Parathyroid adenoma (tissue), 2 donors: ENCODE results near the gene PLA2G4A.

Experiments used
- H2AFZ ChIP-seq: fragments of 300-600 bp; sonication (generic); one replicate; pipeline ENCODE4 v1.7.0; 2017; ENCODE audit warnings: antibody characterized with exemption, mild to moderate bottlenecking
- H3K27ac ChIP-seq: fragments of 300-600 bp; sonication (generic); one replicate; pipeline ENCODE4 v1.7.0; 2017
- H3K27me3 ChIP-seq: fragments of 300-600 bp; sonication (generic); one replicate; pipeline ENCODE4 v1.7.0; 2017; ENCODE audit warnings: low read length; ENCODE audit not compliant: control insufficient read depth, insufficient read depth
- H3K36me3 ChIP-seq: fragments of 300-600 bp; sonication (generic); one replicate; pipeline ENCODE4 v1.7.0; 2017; ENCODE audit warnings: low read length; ENCODE audit not compliant: control insufficient read depth, insufficient read depth
- H3K4me1 ChIP-seq: fragments of 300-600 bp; sonication (generic); one replicate; pipeline ENCODE4 v1.7.0; 2017; ENCODE audit warnings: control low read depth
- H3K4me2 ChIP-seq: fragments of 300-600 bp; sonication (generic); one replicate; pipeline ENCODE4 v1.7.0; 2017; ENCODE audit warnings: low read length
- H3K4me3 ChIP-seq: fragments of 300-600 bp; sonication (generic); one replicate; pipeline ENCODE4 v1.7.0; 2017; ENCODE audit warnings: low read depth, low read length
- H3K79me2 ChIP-seq: fragments of 300-600 bp; sonication (generic); one replicate; pipeline ENCODE4 v1.7.0; 2017; ENCODE audit warnings: control low read depth
- H3K9ac ChIP-seq: fragments of 300-600 bp; sonication (generic); one replicate; pipeline ENCODE4 v1.7.0; 2017; ENCODE audit warnings: mild to moderate bottlenecking
- H3K9me3 ChIP-seq: fragments of 300-600 bp; sonication (generic); one replicate; pipeline ENCODE4 v1.7.0; 2017; ENCODE audit warnings: low read length; ENCODE audit not compliant: control insufficient read depth
- TF ChIP-seq, protein P1 (sequence below): fragments of 300-600 bp; sonication (generic); IDR thresholded peaks from one replicate; pipeline ENCODE4 v1.7.0; 2017; ENCODE audit warnings: antibody characterized with exemption, mild to moderate bottlenecking
- donor health status: primary hyperparathyroidism.

Gene PLA2G4A

DNA sequence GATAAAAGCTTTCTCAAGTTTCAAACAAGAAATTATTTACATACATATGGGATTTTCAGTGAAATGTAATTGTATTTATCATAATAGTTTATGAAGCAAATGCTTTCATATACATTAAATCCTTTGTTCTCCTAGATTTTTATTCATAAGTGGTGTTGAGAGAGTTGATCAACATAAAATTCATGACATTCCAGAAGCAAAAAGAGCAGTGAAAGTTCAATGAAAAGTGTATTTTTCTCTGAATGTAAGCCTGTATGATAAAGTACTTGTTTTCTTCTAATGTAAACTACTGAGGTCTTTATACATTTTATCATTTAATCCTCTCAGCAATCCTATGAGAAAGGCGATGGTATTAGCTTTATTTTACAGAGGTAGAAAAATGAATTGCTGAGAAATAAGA lies 146.5 kb downstream of the PLA2G4A start:
- Histone ChIP-seq H3K4me3 (peak overlapping the region; percentile 15), H3K9me3 (no peaks in the 10 kb centered on the region), H3K79me2 (no peaks in the 10 kb centered on the region), H3K4me2 (peak overlapping the region; percentile 28), H2AFZ (no peak overlapping the region), H3K27me3 (no peaks in the 10 kb centered on the region), H3K9ac (no peak overlapping the region), H3K4me1 (no peaks in the 10 kb centered on the region), H3K27ac (no peak overlapping the region), H3K36me3 (no peaks in the 10 kb centered on the region)
- TF ChIP-seq, protein P1, sequence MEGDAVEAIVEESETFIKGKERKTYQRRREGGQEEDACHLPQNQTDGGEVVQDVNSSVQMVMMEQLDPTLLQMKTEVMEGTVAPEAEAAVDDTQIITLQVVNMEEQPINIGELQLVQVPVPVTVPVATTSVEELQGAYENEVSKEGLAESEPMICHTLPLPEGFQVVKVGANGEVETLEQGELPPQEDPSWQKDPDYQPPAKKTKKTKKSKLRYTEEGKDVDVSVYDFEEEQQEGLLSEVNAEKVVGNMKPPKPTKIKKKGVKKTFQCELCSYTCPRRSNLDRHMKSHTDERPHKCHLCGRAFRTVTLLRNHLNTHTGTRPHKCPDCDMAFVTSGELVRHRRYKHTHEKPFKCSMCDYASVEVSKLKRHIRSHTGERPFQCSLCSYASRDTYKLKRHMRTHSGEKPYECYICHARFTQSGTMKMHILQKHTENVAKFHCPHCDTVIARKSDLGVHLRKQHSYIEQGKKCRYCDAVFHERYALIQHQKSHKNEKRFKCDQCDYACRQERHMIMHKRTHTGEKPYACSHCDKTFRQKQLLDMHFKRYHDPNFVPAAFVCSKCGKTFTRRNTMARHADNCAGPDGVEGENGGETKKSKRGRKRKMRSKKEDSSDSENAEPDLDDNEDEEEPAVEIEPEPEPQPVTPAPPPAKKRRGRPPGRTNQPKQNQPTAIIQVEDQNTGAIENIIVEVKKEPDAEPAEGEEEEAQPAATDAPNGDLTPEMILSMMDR, result no peak

DNA sequence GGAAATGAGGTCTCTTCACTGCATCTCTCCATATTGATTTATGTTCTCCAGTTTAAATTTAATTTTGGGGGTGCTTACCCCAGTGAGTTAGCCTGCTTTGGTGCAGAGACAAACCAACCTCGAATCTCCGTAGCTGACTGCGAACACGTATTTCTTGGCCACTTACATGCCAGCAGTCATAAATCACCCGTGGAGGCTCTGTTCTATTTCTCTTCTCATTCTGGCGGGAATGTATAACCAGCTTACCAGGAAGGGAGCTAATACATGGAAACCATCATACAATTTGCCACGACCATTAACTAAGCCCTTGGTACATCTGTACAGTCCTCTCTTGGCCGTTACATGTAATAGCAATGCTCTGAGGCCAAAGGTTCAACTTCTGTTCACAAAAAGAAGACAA lies 148.0 kb downstream of the PLA2G4A start:
- H3K4me2 ChIP-seq, result no peak overlapping the region
- no peak overlapping the region for H3K9ac ChIP-seq
- H3K27me3 ChIP-seq, result no peaks in the 10 kb centered on the region
- H3K4me1 ChIP-seq, result no peaks in the 10 kb centered on the region
- no peak overlapping the region for H2AFZ ChIP-seq
- no peaks in the 10 kb centered on the region for H3K9me3 ChIP-seq
- H3K4me3 ChIP-seq, result no peak overlapping the region
- no peaks in the 10 kb centered on the region for H3K36me3 ChIP-seq
- no peak overlapping the region for H3K27ac ChIP-seq
- TF ChIP-seq, protein P1, result no peak
- no peaks in the 10 kb centered on the region for H3K79me2 ChIP-seq

GRCh38 chr1:186977266-186977957 lies 148.7 kb downstream of the PLA2G4A start:
- no peaks in the 10 kb centered on the region for H3K27me3 ChIP-seq
- no peak overlapping the region for H3K9ac ChIP-seq
- no peaks in the 10 kb centered on the region for H3K9me3 ChIP-seq
- TF ChIP-seq, protein P1, result no peak
- H3K27ac ChIP-seq, result no peak overlapping the region
- H3K4me3 ChIP-seq, result no peak overlapping the region
- H3K4me2 ChIP-seq, result no peak overlapping the region
- no peaks in the 10 kb centered on the region for H3K4me1 ChIP-seq
- no peaks in the 10 kb centered on the region for H3K79me2 ChIP-seq
- no peak overlapping the region for H2AFZ ChIP-seq
- H3K36me3 ChIP-seq, result no peaks in the 10 kb centered on the region

GRCh38 chr1:186978596-186979556 lies 150.1 kb downstream of the PLA2G4A start:
- Histone ChIP-seq H3K4me2 (no peak overlapping the region), H2AFZ (no peak overlapping the region), H3K79me2 (no peaks in the 10 kb centered on the region), H3K4me1 (no peaks in the 10 kb centered on the region), H3K27me3 (no peaks in the 10 kb centered on the region), H3K9ac (no peak overlapping the region), H3K4me3 (no peak overlapping the region), H3K36me3 (no peaks in the 10 kb centered on the region), H3K27ac (no peak overlapping the region), H3K9me3 (no peaks in the 10 kb centered on the region)
- TF ChIP-seq, protein P1, result no peak
